T-helper 17 cell (primary cell): ENCODE measurements around the gene TFAP2A. TPM values are rescaled to one million over a fixed set of nuclear protein-coding genes. Genes with fewer than 3 reads are reported as not detected.

Experiments used
- ATAC-seq: fragments of 150-1000 bp; cut with Tn5 transposase; 2 replicates; pipeline ENCODE4 v1.10.0; 2021; ENCODE audit warnings: mild to moderate bottlenecking, moderate library complexity
- DNase-seq, 3 donors: peaks; one replicate each; pipeline versions ENCODE4 v3.0.0 to v3.0.0-alpha.2; 2020 to 2021
- H3K9me3 ChIP-seq: one replicate; pipeline ENCODE4 v1.7.0; 2013; ENCODE audit warnings: low read length, mild to moderate bottlenecking; ENCODE audit not compliant: control insufficient read depth, poor library complexity, severe bottlenecking
- H3K27ac Mint-ChIP-seq: one replicate; pipeline ENCODE4 v1.8.0; 2022; ENCODE audit warnings: mild to moderate bottlenecking, moderate library complexity, mixed read lengths
- H3K27me3 Mint-ChIP-seq: one replicate; pipeline ENCODE4 v1.8.0; 2022; ENCODE audit warnings: mixed read lengths
- H3K36me3 Mint-ChIP-seq: one replicate; pipeline ENCODE4 v1.8.0; 2022; ENCODE audit warnings: low read depth, mixed read lengths
- H3K4me1 Mint-ChIP-seq: one replicate; pipeline ENCODE4 v1.8.0; 2022; ENCODE audit warnings: mild to moderate bottlenecking, mixed read lengths
- H3K4me3 Mint-ChIP-seq: one replicate; pipeline ENCODE4 v1.8.0; 2022; ENCODE audit warnings: mild to moderate bottlenecking, moderate library complexity, mixed read lengths
- total RNA-seq, 4 donors: library from RNA in 2 of 4; stranded (reverse) in 2 of 4; gene quantifications; one replicate each; pipeline ENCODE4 v1.2.3 and lab custom pipeline; 2022 to 2026

TFAP2A gene
- total RNA-seq (under 1 TPM; 0.18 to 0.40 TPM), total RNA-seq (lab: John Stamatoyannopoulos, UW) (0.15 to 0.70 reads per million in 2 donors)

- ATAC-seq (no peak), DNase-seq (no peak)
- peaks cover 8% of the 10 kb centered on the region for H3K9me3 ChIP-seq
- Mint-ChIP-seq H3K4me3 (peak within 1 kb of the TSS; percentile 91), H3K36me3 (peaks cover 6% of the 10 kb centered on the region), H3K27ac (peak within 1 kb of the TSS; percentile 69), H3K27me3 (peaks cover 69% of the 10 kb centered on the region), H3K4me1 (peaks cover 11% of the 10 kb centered on the region)
These were observed at the start of gene TFAP2A for GRCh38 chr6:10414756-10415616. Gene TFAP2A, minus strand, starts transcription at chr6:10415074. Its CDS starts 83 bp downstream, at chr6:10414991.

- ATAC-seq = no peak
- H3K36me3 Mint-ChIP-seq = no peaks in the 10 kb centered on the region
- H3K4me3 Mint-ChIP-seq = no peak overlapping the region
- DNase-seq = no peak
- peaks cover 38% of the 10 kb centered on the region for H3K27me3 Mint-ChIP-seq
- H3K9me3 ChIP-seq = no peaks in the 10 kb centered on the region
- no peak overlapping the region for H3K27ac Mint-ChIP-seq
- H3K4me1 Mint-ChIP-seq = no peaks in the 10 kb centered on the region
These were observed 48.9 kb upstream of the TFAP2A start for GRCh38 chr6:10463491-10464481.

GRCh38 chr6:10463040-10463439 is 48.2 kb upstream of the TFAP2A start:
- H3K27me3 Mint-ChIP-seq = peaks cover 39% of the 10 kb centered on the region

GRCh38 chr6:10461850-10462249 is 47.0 kb upstream of the TFAP2A start:
- H3K9me3 ChIP-seq = no peaks in the 10 kb centered on the region
- Mint-ChIP-seq H3K27ac (no peak overlapping the region), H3K4me3 (no peak overlapping the region), H3K36me3 (peaks cover 2% of the 10 kb centered on the region), H3K4me1 (no peaks in the 10 kb centered on the region), H3K27me3 (peaks cover 37% of the 10 kb centered on the region)
- no peak for DNase-seq
- ATAC-seq = no peak

More at GRCh38 chr6:10463040-10463439, 48.2 kb upstream of the TFAP2A start:
- H3K9me3 ChIP-seq = no peaks in the 10 kb centered on the region
- Mint-ChIP-seq H3K4me3 (no peak overlapping the region), H3K4me1 (no peaks in the 10 kb centered on the region), H3K27ac (no peak overlapping the region), H3K36me3 (no peaks in the 10 kb centered on the region)
- ATAC-seq (no peak), DNase-seq (no peak)

GRCh38 chr6:10460096-10460495 is 45.2 kb upstream of the TFAP2A start:
- ATAC-seq = no peak
- H3K9me3 ChIP-seq = no peaks in the 10 kb centered on the region
- Mint-ChIP-seq H3K27ac (no peak overlapping the region), H3K4me3 (no peak overlapping the region), H3K36me3 (peaks cover 2% of the 10 kb centered on the region), H3K27me3 (peaks cover 30% of the 10 kb centered on the region), H3K4me1 (no peaks in the 10 kb centered on the region)
- no peak for DNase-seq

- no peaks in the 10 kb centered on the region for H3K4me1 Mint-ChIP-seq
- DNase-seq (no peak), ATAC-seq (no peak)
- H3K4me3 Mint-ChIP-seq = no peak overlapping the region
- H3K27me3 Mint-ChIP-seq = peaks cover 30% of the 10 kb centered on the region
- peaks cover 2% of the 10 kb centered on the region for H3K36me3 Mint-ChIP-seq
- H3K9me3 ChIP-seq = no peaks in the 10 kb centered on the region
- H3K27ac Mint-ChIP-seq = no peak overlapping the region
These were observed 43.4 kb upstream of the TFAP2A start for GRCh38 chr6:10458287-10458686.

GRCh38 chr6:10453596-10453995 is 38.7 kb upstream of the TFAP2A start:
- ATAC-seq (no peak), DNase-seq (no peak)
- H3K9me3 ChIP-seq = no peaks in the 10 kb centered on the region
- H3K27me3 Mint-ChIP-seq = peaks cover 38% of the 10 kb centered on the region
- peaks cover 2% of the 10 kb centered on the region for H3K36me3 Mint-ChIP-seq
- no peaks in the 10 kb centered on the region for H3K4me1 Mint-ChIP-seq
- no peak overlapping the region for H3K27ac Mint-ChIP-seq
- no peak overlapping the region for H3K4me3 Mint-ChIP-seq

GRCh38 chr6:10451828-10452509 is 37.1 kb upstream of the TFAP2A start:
- Mint-ChIP-seq H3K27ac (no peak overlapping the region), H3K4me3 (no peak overlapping the region), H3K36me3 (no peaks in the 10 kb centered on the region), H3K27me3 (peaks cover 38% of the 10 kb centered on the region), H3K4me1 (no peaks in the 10 kb centered on the region)
- ATAC-seq (no peak), DNase-seq (no peak)
- no peaks in the 10 kb centered on the region for H3K9me3 ChIP-seq

GRCh38 chr6:10451394-10451793 is 36.5 kb upstream of the TFAP2A start:
- no peaks in the 10 kb centered on the region for H3K9me3 ChIP-seq
- Mint-ChIP-seq H3K27me3 (peaks cover 38% of the 10 kb centered on the region), H3K27ac (no peak overlapping the region), H3K4me3 (no peak overlapping the region), H3K36me3 (no peaks in the 10 kb centered on the region), H3K4me1 (no peaks in the 10 kb centered on the region)
- DNase-seq = no peak
- ATAC-seq = no peak

GRCh38 chr6:10449751-10450150 is 34.9 kb upstream of the TFAP2A start:
- DNase-seq = no peak
- Mint-ChIP-seq H3K27ac (no peak overlapping the region), H3K4me1 (no peaks in the 10 kb centered on the region), H3K36me3 (no peaks in the 10 kb centered on the region), H3K4me3 (no peak overlapping the region), H3K27me3 (peaks cover 40% of the 10 kb centered on the region)
- no peaks in the 10 kb centered on the region for H3K9me3 ChIP-seq
- ATAC-seq = no peak

- peaks cover 55% of the 10 kb centered on the region for H3K27me3 Mint-ChIP-seq
- H3K4me3 Mint-ChIP-seq = no peak overlapping the region
- no peak for ATAC-seq
- no peaks in the 10 kb centered on the region for H3K4me1 Mint-ChIP-seq
- H3K36me3 Mint-ChIP-seq = no peaks in the 10 kb centered on the region
- no peak for DNase-seq
- no peaks in the 10 kb centered on the region for H3K9me3 ChIP-seq
- H3K27ac Mint-ChIP-seq = no peak overlapping the region
These were observed 33.2 kb upstream of the TFAP2A start for GRCh38 chr6:10448096-10448495.

- ATAC-seq = no peak
- H3K36me3 Mint-ChIP-seq = no peaks in the 10 kb centered on the region
- DNase-seq = no peak
- no peaks in the 10 kb centered on the region for H3K4me1 Mint-ChIP-seq
- H3K4me3 Mint-ChIP-seq = no peak overlapping the region
- H3K27ac Mint-ChIP-seq = no peak overlapping the region
- no peaks in the 10 kb centered on the region for H3K9me3 ChIP-seq
- H3K27me3 Mint-ChIP-seq = peaks cover 54% of the 10 kb centered on the region
These were observed 31.7 kb upstream of the TFAP2A start for GRCh38 chr6:10446548-10446947.

GRCh38 chr6:10441655-10442009 is 26.8 kb upstream of the TFAP2A start:
- H3K4me1 Mint-ChIP-seq = no peaks in the 10 kb centered on the region

More at GRCh38 chr6:10441655-10442009, 26.8 kb upstream of the TFAP2A start:
- H3K9me3 ChIP-seq = no peaks in the 10 kb centered on the region
- Mint-ChIP-seq H3K27ac (no peak overlapping the region), H3K36me3 (no peaks in the 10 kb centered on the region), H3K4me3 (no peak overlapping the region), H3K27me3 (peaks cover 37% of the 10 kb centered on the region)
- ATAC-seq = no peak
- no peak for DNase-seq
